CD14-positive monocyte (primary cell): ENCODE data around the gene KCNB1. TPM values are rescaled to one million over a fixed set of nuclear protein-coding genes. Genes with fewer than 3 reads are reported as not detected.

Experiments
- DNase-seq, 3 donors: peaks; one replicate each; pipeline ENCODE4 v3.0.0-alpha.2; 2011 to 2022
- H2AFZ ChIP-seq: 2 replicates; pipeline ENCODE4 v1.6.0; 2012; ENCODE audit warnings: mild to moderate bottlenecking, low read depth, low read length, inconsistent platforms; ENCODE audit not compliant: insufficient read depth, poor library complexity, severe bottlenecking
- H3K27ac ChIP-seq, 2 donors: 1 replicate in 1 of 2; 2 replicates in 1 of 2; pipeline ENCODE4 v1.5.1; 2012 to 2013; ENCODE audit warnings: low read length in 2 of 2, control low read depth in 1 of 2, inconsistent platforms in 1 of 2, low read depth in 1 of 2, mild to moderate bottlenecking in 1 of 2
- H3K27me3 ChIP-seq, 2 donors: one replicate each; pipeline versions ENCODE4 v1.6.0 to v1.6.1; 2011 to 2013; ENCODE audit warnings: low read length in 2 of 2; ENCODE audit not compliant: control insufficient read depth in 2 of 2, insufficient read depth in 2 of 2
- H3K36me3 ChIP-seq, 2 donors: replicated peaks in 1 of 2; 1 replicate in 1 of 2; 2 replicates in 1 of 2; pipeline versions ENCODE4 v1.5.1 to v1.6.1; 2012 to 2013; ENCODE audit warnings: low read length in 2 of 2, control low read depth in 1 of 2, inconsistent platforms in 1 of 2, mild to moderate bottlenecking in 1 of 2; ENCODE audit not compliant: insufficient read depth in 2 of 2, control insufficient read depth in 1 of 2
- H3K4me1 ChIP-seq, 2 donors: 1 replicate in 1 of 2; 2 replicates in 1 of 2; pipeline versions ENCODE4 v1.5.1 to v1.6.1; 2012 to 2013; ENCODE audit warnings: low read length in 2 of 2, control low read depth in 1 of 2, inconsistent platforms in 1 of 2, mild to moderate bottlenecking in 1 of 2, moderate library complexity in 1 of 2; ENCODE audit not compliant: insufficient read depth in 2 of 2, control insufficient read depth in 1 of 2
- H3K4me2 ChIP-seq: replicated peaks from 2 replicates; pipeline ENCODE3; 2012; ENCODE audit warnings: low read length, moderate library complexity, mild to moderate bottlenecking; ENCODE audit not compliant: poor library complexity, severe bottlenecking; ENCODE audit errors: extremely low read depth
- H3K4me3 ChIP-seq, 3 experiments: fragments of 200-600 bp in 1 of 3; sonication (generic) in 1 of 3; replicated peaks in 1 of 3; 1 replicate in 2 of 3; 2 replicates in 1 of 3; pipeline ENCODE4 v1.5.1; 2011 to 2013; ENCODE audit warnings: low read length in 3 of 3, mild to moderate bottlenecking in 3 of 3, control low read depth in 2 of 3, low read depth in 2 of 3, inconsistent platforms in 1 of 3, moderate library complexity in 1 of 3
- H3K79me2 ChIP-seq: 2 replicates; pipeline ENCODE4 v1.6.0; 2012; ENCODE audit warnings: mild to moderate bottlenecking, control low read depth, inconsistent platforms, low read length, moderate library complexity; ENCODE audit not compliant: insufficient read depth
- H3K9ac ChIP-seq: 2 replicates; pipeline ENCODE4 v1.6.0; 2017; ENCODE audit warnings: low read length, mild to moderate bottlenecking; ENCODE audit not compliant: insufficient read depth, poor library complexity, severe bottlenecking
- H3K9me3 ChIP-seq, 2 donors: replicated peaks in 1 of 2; 1 replicate in 1 of 2; 2 replicates in 1 of 2; pipeline versions ENCODE4 v1.5.1 to v1.6.1; 2012 to 2013; ENCODE audit warnings: low read length in 2 of 2, control low read depth in 1 of 2; ENCODE audit not compliant: control insufficient read depth in 1 of 2, insufficient read depth in 1 of 2
- H4K20me1 ChIP-seq: 2 replicates; pipeline ENCODE4 v1.6.0; 2012; ENCODE audit warnings: mild to moderate bottlenecking, low read length, control low read depth, moderate library complexity; ENCODE audit not compliant: insufficient read depth
- H3K27ac Mint-ChIP-seq, 7 donors: one replicate each; pipeline ENCODE4 v1.8.0; 2020; ENCODE audit warnings: mild to moderate bottlenecking in 7 of 7, mixed read lengths in 7 of 7, moderate library complexity in 6 of 7, inconsistent platforms in 2 of 7
- H3K27me3 Mint-ChIP-seq, 3 donors: one replicate each; pipeline ENCODE4 v1.8.0; 2021 to 2022; ENCODE audit warnings: low read depth in 3 of 3, mild to moderate bottlenecking in 3 of 3, mixed read lengths in 3 of 3, moderate library complexity in 3 of 3, inconsistent platforms in 1 of 3
- H3K36me3 Mint-ChIP-seq, 2 donors: one replicate each; pipeline ENCODE4 v1.8.0; 2020; ENCODE audit warnings: mixed read lengths in 2 of 2, inconsistent platforms in 1 of 2, mild to moderate bottlenecking in 1 of 2
- H3K4me1 Mint-ChIP-seq: one replicate; pipeline ENCODE4 v1.8.0; 2020; ENCODE audit warnings: mild to moderate bottlenecking, mixed read lengths
- H3K4me3 Mint-ChIP-seq, 2 donors: one replicate each; pipeline ENCODE4 v1.8.0; 2020; ENCODE audit warnings: mild to moderate bottlenecking in 2 of 2, mixed read lengths in 2 of 2, moderate library complexity in 1 of 2
- H3K9me3 Mint-ChIP-seq, 7 donors: one replicate each; pipeline ENCODE4 v1.8.0; 2020 to 2022; ENCODE audit warnings: mixed read lengths in 7 of 7, mild to moderate bottlenecking in 6 of 7, moderate library complexity in 6 of 7, inconsistent platforms in 2 of 7
- CTCF ChIP-seq: fragments of 200-600 bp; IDR thresholded peaks from one replicate; pipeline ENCODE4 v1.8.0; 2022; ENCODE audit warnings: antibody characterized with exemption, mild to moderate bottlenecking
- WGBS: methylation state at CpG from one replicate; pipeline ENCODE4 v1.1.5; 2013; ENCODE audit warnings: missing lambda C conversion rate; ENCODE audit not compliant: insufficient coverage; 5-methylcytosine and 5-hydroxymethylcytosine counted together
- intact Hi-C, 2 donors: fragments of 100-400 bp; cut with micrococcal nuclease; formaldehyde crosslinking; loops; one replicate each; pipeline versions ENCODE4 v1.15.0 to v1.15.1; 2023
- polyA plus RNA-seq, 3 donors: library from polyadenylated mRNA; depleted of rRNA in 1 of 3; unstranded in 2 of 3; stranded (reverse) in 1 of 3; fragments of 300-500 nt in 2 of 3; fragments of >200 nt in 1 of 3; fragmentation: Illumina TruSeq in 2 of 3; gene quantifications; 1 replicate in 2 of 3; 2 replicates in 1 of 3; pipeline ENCODE4 v1.2.3, GENCODE V29; 2012 to 2021

Gene KCNB1
- polyA plus RNA-seq, 3 donors, result not detected

GRCh38 chr20:49430320-49430719 is 52.1 kb downstream of the KCNB1 start:
- no peak for DNase-seq
- Mint-ChIP-seq H3K27me3 (peaks cover 5 to 11% (median 9%) of the 10 kb centered on the region in 3 donors), H3K4me1 (peaks cover 11% of the 10 kb centered on the region), H3K4me3 (no peak overlapping the region), H3K27ac (no peak overlapping the region), H3K9me3 (peaks cover 0 to 2% (median 0%) of the 10 kb centered on the region in 7 donors), H3K36me3 (no peaks in the 10 kb centered on the region)
- Histone ChIP-seq H3K4me3 (no peak overlapping the region), H3K4me2 (no peak overlapping the region), H3K4me1 (no peaks in the 10 kb centered on the region), H3K79me2 (no peaks in the 10 kb centered on the region), H3K27me3 (no peaks in the 10 kb centered on the region), H3K36me3 (no peaks in the 10 kb centered on the region), H3K27ac (no peak overlapping the region), H3K9ac (no peak overlapping the region), H2AFZ (no peak overlapping the region), H3K9me3 (no peaks in the 10 kb centered on the region), H4K20me1 (no peaks in the 10 kb centered on the region)
- intact Hi-C loops, result no loop called here
- 100% methylated on average over 1 of the region's 2 CpGs for WGBS
- no peak for TF ChIP-seq CTCF

- peaks cover 0 to 2% (median 0%) of the 10 kb centered on the region in 7 donors for H3K9me3 Mint-ChIP-seq
- H3K27me3 Mint-ChIP-seq, result peaks cover 6 to 14% (median 12%) of the 10 kb centered on the region in 3 donors
- Histone ChIP-seq H3K9ac (no peak overlapping the region), H3K9me3 (no peaks in the 10 kb centered on the region), H3K4me2 (no peak overlapping the region), H2AFZ (no peak overlapping the region), H3K27me3 (no peaks in the 10 kb centered on the region), H3K79me2 (no peaks in the 10 kb centered on the region), H3K36me3 (no peaks in the 10 kb centered on the region), H3K4me1 (no peaks in the 10 kb centered on the region), H3K4me3 (no peak overlapping the region), H3K27ac (no peak overlapping the region), H4K20me1 (no peaks in the 10 kb centered on the region)
- H3K36me3 Mint-ChIP-seq, result no peaks in the 10 kb centered on the region
- WGBS, result 64% methylated on average over 7 of the region's 13 CpGs
- no peak overlapping the region for H3K27ac Mint-ChIP-seq
- no peak overlapping the region for H3K4me3 Mint-ChIP-seq
- intact Hi-C loops, result no loop called here
- no peak for DNase-seq
- TF ChIP-seq CTCF, result no peak
- H3K4me1 Mint-ChIP-seq, result peaks cover 11% of the 10 kb centered on the region
Observed at GRCh38 chr20:49427751-49428518, 54.5 kb downstream of the KCNB1 start.
